H9 (cell line): Measurements from ENCODE around the gene LRMDA. TPM values are rescaled to one million over a fixed set of nuclear protein-coding genes. Genes with fewer than 3 reads are reported as not detected.

ENCODE experiments used
- DNase-seq: peaks from one replicate; pipeline ENCODE4 v3.0.0-alpha.2; 2017
- H2AFZ ChIP-seq: one replicate; pipeline ENCODE4 v1.6.1; 2013; ENCODE audit warnings: mild to moderate bottlenecking, low read length, control low read depth, moderate library complexity
- H2AK5ac ChIP-seq: 2 replicates; pipeline ENCODE4 v1.6.1; 2013; ENCODE audit warnings: low read length, control low read depth, mixed read lengths; ENCODE audit not compliant: insufficient read length
- H2BK120ac ChIP-seq: one replicate; pipeline ENCODE4 v1.6.1; 2013; ENCODE audit warnings: low read depth, mild to moderate bottlenecking, low read length, control low read depth, inconsistent platforms; ENCODE audit not compliant: poor library complexity, severe bottlenecking
- H2BK12ac ChIP-seq: 2 replicates; pipeline ENCODE4 v1.6.1; 2013; ENCODE audit warnings: low read length, control low read depth, mixed read lengths, low read depth; ENCODE audit not compliant: insufficient read length
- H2BK15ac ChIP-seq: 2 replicates; pipeline ENCODE4 v1.6.1; 2013; ENCODE audit warnings: low read depth, low read length, control low read depth
- H2BK20ac ChIP-seq: one replicate; pipeline ENCODE4 v1.6.1; 2013; ENCODE audit warnings: low read depth, mild to moderate bottlenecking, low read length, control low read depth, inconsistent platforms; ENCODE audit not compliant: poor library complexity, severe bottlenecking
- H2BK5ac ChIP-seq: 2 replicates; pipeline ENCODE4 v1.6.1; 2013; ENCODE audit warnings: low read length, control low read depth, mixed read lengths; ENCODE audit not compliant: insufficient read length
- H3K14ac ChIP-seq: 2 replicates; pipeline ENCODE4 v1.6.1; 2013; ENCODE audit warnings: low read length, control low read depth; ENCODE audit not compliant: insufficient read depth
- H3K18ac ChIP-seq: 2 replicates; pipeline ENCODE4 v1.6.1; 2013; ENCODE audit warnings: low read depth, mild to moderate bottlenecking, mixed read lengths, low read length, control low read depth; ENCODE audit not compliant: insufficient read length
- H3K23ac ChIP-seq: 2 replicates; pipeline ENCODE4 v1.6.1; 2013; ENCODE audit warnings: low read length, control low read depth, mixed read lengths, low read depth; ENCODE audit not compliant: insufficient read length
- H3K23me2 ChIP-seq: 2 replicates; pipeline ENCODE4 v1.6.1; 2013; ENCODE audit warnings: low read depth, mild to moderate bottlenecking, mixed read lengths, low read length, control low read depth; ENCODE audit not compliant: insufficient read length, poor library complexity, severe bottlenecking
- H3K27ac ChIP-seq: 2 replicates; pipeline ENCODE4 v1.5.1; 2013; ENCODE audit warnings: low read length, control low read depth, mixed read lengths, low read depth; ENCODE audit not compliant: insufficient read length
- H3K27me3 ChIP-seq: 2 replicates; pipeline ENCODE4 v1.6.1; 2013; ENCODE audit warnings: low read length, control low read depth, inconsistent platforms; ENCODE audit not compliant: insufficient read depth
- H3K4ac ChIP-seq: 2 replicates; pipeline ENCODE4 v1.6.1; 2013; ENCODE audit warnings: low read depth, mild to moderate bottlenecking, control low read depth, inconsistent platforms, low read length, moderate library complexity
- H3K4me1 ChIP-seq: 2 replicates; pipeline ENCODE4 v1.6.1; 2013; ENCODE audit warnings: low read length, control low read depth, inconsistent platforms; ENCODE audit not compliant: insufficient read depth
- H3K4me2 ChIP-seq: 2 replicates; pipeline ENCODE4 v1.6.1; 2013; ENCODE audit warnings: low read length, control low read depth, mixed read lengths; ENCODE audit not compliant: insufficient read length, insufficient read depth
- H3K56ac ChIP-seq: 2 replicates; pipeline ENCODE4 v1.6.1; 2013; ENCODE audit warnings: low read depth, mild to moderate bottlenecking, mixed read lengths, low read length, control low read depth; ENCODE audit not compliant: insufficient read length
- H3K79me1 ChIP-seq: 2 replicates; pipeline ENCODE4 v1.6.1; 2013; ENCODE audit warnings: low read depth, mild to moderate bottlenecking, moderate library complexity, low read length, control low read depth, inconsistent platforms; ENCODE audit not compliant: insufficient read depth, poor library complexity, severe bottlenecking
- H3K79me2 ChIP-seq: 2 replicates; pipeline ENCODE4 v1.6.1; 2013; ENCODE audit warnings: low read length, control low read depth, inconsistent platforms; ENCODE audit not compliant: insufficient read depth
- H3K9ac ChIP-seq: 2 replicates; pipeline ENCODE4 v1.6.1; 2013; ENCODE audit warnings: low read length, control low read depth, mixed read lengths; ENCODE audit not compliant: insufficient read length; ENCODE audit errors: extremely low read depth
- H3K9me3 ChIP-seq: one replicate; pipeline ENCODE4 v1.6.1; 2013; ENCODE audit warnings: low read depth, low read length, inconsistent platforms; ENCODE audit not compliant: control insufficient read depth
- H3T11ph ChIP-seq: one replicate; pipeline ENCODE4 v1.6.1; 2013; ENCODE audit warnings: mild to moderate bottlenecking, low read length, control low read depth, inconsistent platforms
- H4K20me1 ChIP-seq: one replicate; pipeline ENCODE4 v1.6.1; 2013; ENCODE audit not compliant: control insufficient read depth, insufficient read length, insufficient read depth
- H4K5ac ChIP-seq: 2 replicates; pipeline ENCODE4 v1.6.1; 2013; ENCODE audit warnings: low read depth, mild to moderate bottlenecking, mixed read lengths, low read length, control low read depth; ENCODE audit not compliant: insufficient read length
- H4K8ac ChIP-seq: replicated peaks from 2 replicates; pipeline ENCODE4 v1.6.1; 2013; ENCODE audit warnings: low read length, control low read depth, mixed read lengths, low read depth; ENCODE audit not compliant: insufficient read length
- H4K91ac ChIP-seq: 2 replicates; pipeline ENCODE4 v1.6.1; 2013; ENCODE audit warnings: low read depth, mild to moderate bottlenecking, moderate library complexity, mixed read lengths, low read length, control low read depth; ENCODE audit not compliant: insufficient read length
- H3K27ac Mint-ChIP-seq, 3 experiments: 2 replicates in 2 of 3; 3 replicates in 1 of 3; pipeline ENCODE4 v1.8.0; 2020 to 2021; ENCODE audit warnings: mixed read lengths in 3 of 3, mild to moderate bottlenecking in 1 of 3, moderate library complexity in 1 of 3
- H3K27me3 Mint-ChIP-seq: 2 replicates; pipeline ENCODE4 v1.8.0; 2021; ENCODE audit warnings: low read depth, mild to moderate bottlenecking, moderate library complexity, mixed read lengths
- H3K36me3 Mint-ChIP-seq, 3 experiments: 2 replicates in 2 of 3; 3 replicates in 1 of 3; pipeline ENCODE4 v1.8.0; 2020 to 2021; ENCODE audit warnings: low read depth in 3 of 3, mixed read lengths in 3 of 3; ENCODE audit not compliant: insufficient read depth in 1 of 3
- H3K4me1 Mint-ChIP-seq, 2 experiments: 2 replicates each; pipeline ENCODE4 v1.8.0; 2020; ENCODE audit warnings: mixed read lengths in 2 of 2
- H3K4me3 Mint-ChIP-seq, 2 experiments: 2 replicates in 1 of 2; 3 replicates in 1 of 2; pipeline ENCODE4 v1.8.0; 2020 to 2021; ENCODE audit warnings: mild to moderate bottlenecking in 2 of 2, mixed read lengths in 2 of 2, moderate library complexity in 1 of 2
- H3K9me3 Mint-ChIP-seq, 2 experiments: 2 replicates in 1 of 2; 3 replicates in 1 of 2; pipeline ENCODE4 v1.8.0; 2020; ENCODE audit warnings: mild to moderate bottlenecking in 2 of 2, mixed read lengths in 2 of 2, moderate library complexity in 1 of 2
- CTCF ChIP-seq: fragments of 200-600 bp; sonication (generic); conservative IDR thresholded peaks from 3 replicates; pipeline ENCODE4 v1.8.0; 2021; ENCODE audit warnings: antibody characterized with exemption, mild to moderate bottlenecking
- whole genome bisulfite sequencing: extraction: QIAGEN DNeasy Blood & Tissue Kit; methylation state at CpG from one replicate; pipeline ENCODE4 v1.1.7; 2013; ENCODE audit warnings: missing lambda C conversion rate, low lambda C conversion rate, mixed read lengths; ENCODE audit not compliant: insufficient read length; ENCODE audit errors: extremely low coverage; 5-methylcytosine and 5-hydroxymethylcytosine counted together
- total RNA-seq: library from RNA; stranded (reverse); gene quantifications from 2 replicates; pipeline ENCODE4 v1.2.1, GENCODE V29; 2021

Gene LRMDA
- total RNA-seq, 1 experiment from 2014 or later: 1.8 TPM

- Histone ChIP-seq H4K5ac (no peak overlapping the region), H3K23ac (no peak overlapping the region), H2BK15ac (no peak overlapping the region), H2AK5ac (no peak overlapping the region), H3T11ph (no peak overlapping the region), H4K91ac (no peak overlapping the region), H4K20me1 (no peaks in the 10 kb centered on the region), H2AFZ (no peak overlapping the region), H3K9ac (no peak overlapping the region), H3K9me3 (no peaks in the 10 kb centered on the region), H2BK5ac (no peak overlapping the region), H3K14ac (no peak overlapping the region), H2BK12ac (no peak overlapping the region), H3K4me2 (no peak overlapping the region), H3K4ac (no peak overlapping the region), H3K79me1 (no peaks in the 10 kb centered on the region), H3K4me1 (no peaks in the 10 kb centered on the region), H3K18ac (no peak overlapping the region), H3K27ac (no peak overlapping the region), H3K23me2 (no peaks in the 10 kb centered on the region), H4K8ac (no peak overlapping the region), H3K56ac (no peak overlapping the region), H3K27me3 (no peaks in the 10 kb centered on the region), H3K79me2 (no peaks in the 10 kb centered on the region), H2BK120ac (no peak overlapping the region), H2BK20ac (no peak overlapping the region)
- Mint-ChIP-seq H3K27me3 (no peaks in the 10 kb centered on the region; the same call in 1 of the 2 replicates), H3K4me1 (peaks cover 3 to 10% of the 10 kb centered on the region in 2 experiments; a peak in 3 of 4 replicates), H3K9me3 (no peaks in the 10 kb centered on the region; a peak in 1 of 5 replicates), H3K27ac (no peak overlapping the region), H3K4me3 (no peak overlapping the region), H3K36me3 (no peaks in the 10 kb centered on the region)
- TF ChIP-seq CTCF: no peak
- DNase-seq: no peak
- no CpG with 5 or more reads among the region's 3 CpGs for WGBS
Observed at GRCh38 chr10:76138906-76139305, 707.5 kb downstream of the LRMDA start.
